OCI-LY1 (cell line): ENCODE data around the gene EXD3.

Source experiments
- EZH2 ChIP-seq: fragments of 200-600 bp; sonication (generic), shearing (Covaris generic); IDR thresholded peaks from 2 replicates; pipeline ENCODE4 v1.8.0; 2017; ENCODE audit warnings: borderline replicate concordance, mixed run types, mild to moderate bottlenecking, antibody characterized with exemption, low read length, moderate library complexity, mixed read lengths
- TF ChIP-seq, protein P1 (sequence below): fragments of 200-600 bp; sonication (generic), shearing (Covaris generic); IDR thresholded peaks from 2 replicates; pipeline ENCODE4 v1.5.1; 2017; ENCODE audit warnings: mild to moderate bottlenecking, antibody characterized with exemption, low read length, moderate library complexity, mixed read lengths

DNA sequence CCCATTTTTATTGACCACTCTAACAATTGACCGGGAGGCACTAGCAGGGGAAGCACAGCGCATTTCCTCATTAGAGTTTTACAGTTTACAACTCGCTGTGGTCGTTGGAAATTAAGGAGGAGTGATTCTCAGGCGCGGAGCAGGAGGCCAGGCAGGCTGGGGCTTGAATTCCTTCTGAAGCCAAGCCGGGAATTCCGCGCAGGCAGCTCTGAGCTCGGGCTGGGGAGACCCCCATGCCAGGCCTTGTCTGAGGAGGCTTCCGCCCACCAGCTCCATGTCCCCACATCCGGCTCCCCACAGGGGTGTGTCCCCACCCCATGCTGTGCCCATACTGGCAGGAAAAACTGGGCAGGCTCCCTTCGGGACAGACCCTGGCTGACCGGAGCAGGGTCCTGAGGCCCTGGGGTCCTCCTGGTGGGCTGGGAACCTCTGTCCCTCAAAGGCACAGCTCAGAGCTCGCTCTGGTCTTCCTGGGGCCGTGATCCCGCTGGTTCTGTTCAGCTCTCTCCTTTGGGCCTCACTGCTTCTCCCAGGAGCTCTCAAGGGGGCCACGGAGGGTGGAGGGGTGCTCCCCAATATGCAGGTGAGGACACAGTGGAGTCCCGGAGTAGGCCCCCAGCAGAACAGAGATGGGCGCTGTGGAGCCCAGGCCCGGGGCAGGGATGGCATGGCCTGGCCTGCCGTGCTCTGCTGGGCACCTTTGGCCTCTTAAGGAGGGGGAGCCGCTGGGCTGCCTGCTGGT, 119.6 kb downstream of the EXD3 start:
- TF ChIP-seq, protein P1, sequence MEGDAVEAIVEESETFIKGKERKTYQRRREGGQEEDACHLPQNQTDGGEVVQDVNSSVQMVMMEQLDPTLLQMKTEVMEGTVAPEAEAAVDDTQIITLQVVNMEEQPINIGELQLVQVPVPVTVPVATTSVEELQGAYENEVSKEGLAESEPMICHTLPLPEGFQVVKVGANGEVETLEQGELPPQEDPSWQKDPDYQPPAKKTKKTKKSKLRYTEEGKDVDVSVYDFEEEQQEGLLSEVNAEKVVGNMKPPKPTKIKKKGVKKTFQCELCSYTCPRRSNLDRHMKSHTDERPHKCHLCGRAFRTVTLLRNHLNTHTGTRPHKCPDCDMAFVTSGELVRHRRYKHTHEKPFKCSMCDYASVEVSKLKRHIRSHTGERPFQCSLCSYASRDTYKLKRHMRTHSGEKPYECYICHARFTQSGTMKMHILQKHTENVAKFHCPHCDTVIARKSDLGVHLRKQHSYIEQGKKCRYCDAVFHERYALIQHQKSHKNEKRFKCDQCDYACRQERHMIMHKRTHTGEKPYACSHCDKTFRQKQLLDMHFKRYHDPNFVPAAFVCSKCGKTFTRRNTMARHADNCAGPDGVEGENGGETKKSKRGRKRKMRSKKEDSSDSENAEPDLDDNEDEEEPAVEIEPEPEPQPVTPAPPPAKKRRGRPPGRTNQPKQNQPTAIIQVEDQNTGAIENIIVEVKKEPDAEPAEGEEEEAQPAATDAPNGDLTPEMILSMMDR: no peak
- no peak for TF ChIP-seq EZH2
